ENCODE data around the gene ATP2A3. TPM values are rescaled to one million over a fixed set of nuclear protein-coding genes. Genes with fewer than 3 reads are reported as not detected.

The ATP2A3 gene
- total RNA-seq, 1 experiment from 2014 or later, result 13.3 TPM

GRCh38 chr17:3965118-3965800, 1.0 kb upstream of the ATP2A3 start:
- Histone ChIP-seq H3K27me3 (ENCODE audit: insufficient read depth, low read length) (no peaks in the 10 kb centered on the region; the same call in 1 of the 2 replicates), H2BK5ac (ENCODE audit: insufficient read length, low read length) (no peak overlapping the region), H3K4me2 (ENCODE audit: insufficient read depth, insufficient read length, low read length) (peak overlapping the region; percentile 51), H3K9me3 (ENCODE audit: control insufficient read depth, low read depth, low read length) (no peaks in the 10 kb centered on the region), H3K14ac (ENCODE audit: insufficient read depth, low read length) (no peak overlapping the region), H3K27ac (ENCODE audit: insufficient read length, low read depth, low read length) (no peak overlapping the region), H2BK15ac (ENCODE audit: low read depth, low read length) (no peak overlapping the region), H3K4ac (ENCODE audit: low read depth, low read length) (no peak overlapping the region), H3K23ac (ENCODE audit: insufficient read length, low read depth, low read length) (no peak overlapping the region), H3K56ac (ENCODE audit: insufficient read length, low read depth, low read length) (no peak overlapping the region), H4K5ac (ENCODE audit: insufficient read length, low read depth, low read length) (no peak overlapping the region), H3K79me1 (ENCODE audit: insufficient read depth, low read depth, low read length, poor library complexity, severe bottlenecking) (no peaks in the 10 kb centered on the region), H4K8ac (replicated peaks; ENCODE audit: insufficient read length, low read depth, low read length) (no peak overlapping the region), H2BK120ac (ENCODE audit: low read depth, low read length, poor library complexity, severe bottlenecking) (no peak overlapping the region), H3K4me1 (ENCODE audit: insufficient read depth, low read length) (peaks cover 3% of the 10 kb centered on the region; the same call in 1 of the 2 replicates), H3K9ac (ENCODE audit: extremely low read depth, insufficient read length, low read length) (no peak overlapping the region), H3K18ac (ENCODE audit: insufficient read length, low read depth, low read length) (no peak overlapping the region), H2AFZ (ENCODE audit: low read length) (no peak overlapping the region), H4K91ac (ENCODE audit: insufficient read length, low read depth, low read length) (no peak overlapping the region), H3K79me2 (ENCODE audit: insufficient read depth, low read length) (no peaks in the 10 kb centered on the region), H2AK5ac (ENCODE audit: insufficient read length, low read length) (no peak overlapping the region), H2BK20ac (ENCODE audit: low read depth, low read length, poor library complexity, severe bottlenecking) (no peak overlapping the region), H3T11ph (ENCODE audit: low read length) (no peak overlapping the region), H3K23me2 (ENCODE audit: insufficient read length, low read depth, low read length, poor library complexity, severe bottlenecking) (peaks cover 3% of the 10 kb centered on the region), H2BK12ac (ENCODE audit: insufficient read length, low read depth, low read length) (no peak overlapping the region), H4K20me1 (ENCODE audit: control insufficient read depth, insufficient read depth, insufficient read length) (no peaks in the 10 kb centered on the region)
- Mint-ChIP-seq H3K27me3 (ENCODE audit: low read depth) (peaks cover 34% of the 10 kb centered on the region), H3K4me3 (peak overlapping the region; percentile 67 to 86), H3K27ac (no peak overlapping the region), H3K36me3 (ENCODE audit: insufficient read depth in 1 of 3, low read depth in 3 of 3) (no peaks in the 10 kb centered on the region), H3K4me1 (peaks cover 16 to 20% of the 10 kb centered on the region in 2 experiments), H3K9me3 (no peaks in the 10 kb centered on the region)
- WGBS (ENCODE audit: extremely low coverage, insufficient read length, low lambda C conversion rate), result no CpG with 5 or more reads among the region's 17 CpGs
- no peak for TF ChIP-seq CTCF (conservative IDR thresholded peaks at IDR 0.05)
- peak; percentile 92 for DNase-seq

Measured in H9 (cell line).